ENCODE measurements around the gene ATG12.
"Not testable (repeated sequence)": the region's sequence is repeated elsewhere in the genome, so short reads cannot be mapped to it uniquely, and the experiment has no call there.

The ATG12 gene

GRCh38 chr5:115842952-115843351 is 1.6 kb upstream of the ATG12 start:
- DNase-seq (ENCODE audit: low spot score), result no peak

- peak; percentile 26 for DNase-seq (ENCODE audit: low spot score)
These were observed 947 bp upstream of the ATG12 start for GRCh38 chr5:115842089-115842935.

DNA sequence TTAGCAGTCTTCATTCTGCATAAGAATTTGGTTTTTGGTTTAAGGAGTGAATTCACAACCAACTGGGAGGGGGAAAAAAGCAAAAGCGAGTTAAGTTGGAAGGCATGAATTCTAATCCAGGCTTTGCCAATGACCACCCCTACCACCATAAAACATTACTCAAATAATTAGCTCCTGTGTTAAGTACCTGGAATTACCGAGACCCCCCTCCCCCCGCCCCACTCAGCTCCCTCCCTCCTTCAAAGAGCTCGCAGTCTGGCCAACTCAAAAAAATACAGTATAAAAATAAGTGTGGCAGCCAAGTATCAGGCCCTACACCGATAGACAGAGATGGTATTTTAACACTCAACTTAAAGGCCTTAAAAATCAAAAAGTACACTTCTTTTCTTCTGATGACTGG is 492 bp downstream of the ATG12 start:
- no peak for DNase-seq (ENCODE audit: low spot score)

- peak; percentile 72 for DNase-seq (ENCODE audit: low spot score)
These were observed 2.4 kb downstream of the ATG12 start for GRCh38 chr5:115838885-115839518.

DNA sequence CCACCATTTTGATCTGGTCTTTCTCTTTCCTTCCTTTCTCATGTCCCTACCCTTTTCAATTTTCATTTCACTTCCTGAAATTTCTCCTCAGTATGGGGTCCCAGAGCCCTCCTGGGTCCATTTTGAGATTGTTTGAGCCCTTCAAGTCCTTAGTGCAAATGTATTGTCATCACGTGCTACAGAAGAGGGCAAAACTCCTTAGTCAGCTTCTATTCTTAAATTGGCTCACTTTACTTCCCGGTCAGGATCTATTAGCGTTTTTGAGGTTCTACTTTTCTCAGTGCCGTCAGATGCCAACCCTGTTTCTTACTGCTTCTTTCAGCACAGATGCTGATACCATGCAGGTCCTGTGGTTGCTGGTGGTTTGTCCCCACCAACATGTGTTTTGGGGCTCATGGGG is 5.9 kb downstream of the ATG12 start:
- no peak for DNase-seq (ENCODE audit: low spot score)

GRCh38 chr5:115831163-115831768 is 10.1 kb downstream of the ATG12 start:
- peak; percentile 39 for DNase-seq (ENCODE audit: low spot score)

GRCh38 chr5:115829913-115830312 is 11.5 kb downstream of the ATG12 start:
- DNase-seq (ENCODE audit: low spot score), result no peak

DNA sequence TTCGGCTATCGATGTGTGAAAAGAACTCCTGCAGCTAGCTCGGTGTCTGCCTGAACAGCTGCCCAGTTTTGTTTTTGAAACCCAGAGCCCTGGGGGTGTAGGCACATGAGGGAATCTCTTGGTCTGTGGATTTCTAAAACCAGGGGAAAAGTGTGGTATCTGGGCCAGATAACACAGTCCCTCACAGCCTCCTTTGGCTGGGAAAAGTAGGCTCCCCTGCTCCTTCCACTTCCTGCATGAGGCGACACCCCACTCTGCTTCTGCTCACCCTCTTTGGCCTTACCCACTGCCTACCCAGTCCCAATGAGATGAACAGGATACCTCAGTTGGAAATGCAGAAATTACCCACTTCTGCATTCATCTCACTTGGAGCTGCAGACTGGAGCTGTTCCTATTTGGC is 15.4 kb downstream of the ATG12 start:
- DNase-seq (ENCODE audit: low spot score), result no peak

- DNase-seq (ENCODE audit: low spot score), result not testable (repeated sequence)
These were observed 16.4 kb downstream of the ATG12 start for GRCh38 chr5:115824983-115825382.

DNA sequence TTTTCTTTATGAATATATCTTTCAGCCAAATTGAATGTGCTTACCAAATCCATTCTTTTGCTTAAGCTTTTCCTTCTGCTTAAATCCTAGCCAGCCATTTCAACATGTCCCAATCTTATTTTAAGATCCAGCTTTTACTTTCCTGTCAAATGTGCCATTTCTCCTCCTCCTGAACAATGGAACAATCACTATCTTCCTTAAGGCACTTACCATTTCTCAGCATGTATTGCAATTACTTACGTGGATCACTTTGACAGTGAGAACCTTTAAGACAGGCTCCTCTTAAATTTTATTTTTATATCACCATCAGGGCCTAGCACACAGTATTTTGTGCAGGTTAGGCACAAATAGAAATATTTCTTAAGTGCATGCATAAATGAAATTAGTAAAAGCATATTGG is 20.5 kb downstream of the ATG12 start:
- no peak for DNase-seq (ENCODE audit: low spot score)

DNA sequence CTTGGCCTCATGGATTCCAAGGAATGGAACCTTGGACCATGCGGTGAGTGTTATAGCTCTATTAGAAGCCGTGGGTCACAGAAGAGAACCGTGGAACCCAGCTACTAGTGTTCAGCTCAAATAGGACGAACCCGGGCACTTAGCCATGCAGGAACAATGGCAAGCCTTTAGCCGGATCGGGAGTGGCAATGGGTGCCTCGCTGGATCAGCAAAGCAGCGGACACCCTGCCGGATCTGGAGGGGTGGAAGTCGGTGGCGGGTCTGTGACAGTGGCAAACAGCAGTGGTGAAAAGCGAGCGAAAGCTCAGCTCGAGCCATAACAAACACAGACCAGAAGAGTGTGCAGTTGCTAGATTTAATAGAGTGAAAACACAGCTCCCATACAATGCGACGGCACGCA is 22.5 kb downstream of the ATG12 start:
- no peak for DNase-seq (ENCODE audit: low spot score)

DNA sequence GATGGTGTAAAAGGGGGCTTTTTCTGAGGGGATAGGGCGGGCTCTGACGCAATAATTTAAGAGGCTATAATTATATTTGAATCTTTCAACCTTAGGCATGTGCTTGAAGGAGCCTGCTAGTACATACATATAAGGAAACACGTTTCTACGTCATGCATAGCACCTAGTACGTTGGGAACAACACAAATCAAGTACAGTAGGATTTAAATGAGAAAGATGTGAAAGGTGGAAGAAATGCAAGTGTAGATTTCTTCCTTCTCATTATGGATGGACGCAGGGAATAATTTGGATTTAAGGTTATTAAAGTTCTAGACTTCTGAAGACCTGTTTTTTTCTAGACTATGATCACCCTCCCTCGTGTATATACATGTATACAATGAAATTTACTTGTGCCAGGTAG is 24.0 kb downstream of the ATG12 start:
- no peak for DNase-seq (ENCODE audit: low spot score)

DNA sequence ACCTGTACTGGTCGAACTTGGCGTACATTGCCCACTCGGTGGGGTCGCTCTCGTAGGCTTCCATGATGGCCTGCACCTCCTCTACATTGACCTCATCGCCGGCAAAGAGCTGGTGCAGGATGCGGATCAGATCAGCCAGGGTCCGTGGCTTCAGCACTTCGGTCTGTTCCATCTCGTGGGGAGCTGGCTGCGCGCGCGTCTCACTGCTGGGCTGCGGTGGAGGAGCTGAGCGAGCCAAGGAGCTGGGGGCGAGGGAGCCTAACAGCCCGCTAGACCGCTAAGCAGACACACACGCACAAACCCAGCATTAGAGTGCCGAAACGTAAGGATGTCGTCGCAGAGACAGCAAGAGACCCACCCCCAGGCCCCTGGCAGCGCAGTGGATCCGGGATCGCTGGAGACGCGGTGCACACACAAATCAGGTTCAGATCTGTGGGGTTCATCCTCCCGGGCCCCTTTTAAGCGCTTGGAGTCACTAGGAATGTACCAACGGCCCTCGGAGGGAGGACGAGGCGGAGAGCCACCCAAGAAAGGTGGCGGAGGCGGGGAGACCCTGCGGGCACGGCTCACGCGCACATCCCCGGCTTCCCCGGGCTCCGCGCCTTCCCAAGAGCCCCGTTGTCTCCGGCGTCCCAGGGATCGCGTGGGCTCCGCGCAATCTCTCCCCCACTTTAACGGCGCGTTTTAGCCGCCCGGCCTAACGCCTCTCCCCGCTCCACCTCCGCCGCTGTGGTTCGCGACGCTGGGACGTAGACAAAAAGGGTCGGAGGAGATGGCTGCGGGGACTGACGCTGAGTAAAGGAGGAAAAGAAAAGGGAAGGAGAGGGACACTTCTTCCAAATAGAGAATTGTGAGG is 24.9 kb downstream of the ATG12 start, which contains the start of gene CDO1:
CDO1 (minus strand) TSS at position 434 of the 856 bp plus-strand sequence; CDS start at position 172, 262 bp downstream.
- DNase-seq (ENCODE audit: low spot score), result no peak

DNA sequence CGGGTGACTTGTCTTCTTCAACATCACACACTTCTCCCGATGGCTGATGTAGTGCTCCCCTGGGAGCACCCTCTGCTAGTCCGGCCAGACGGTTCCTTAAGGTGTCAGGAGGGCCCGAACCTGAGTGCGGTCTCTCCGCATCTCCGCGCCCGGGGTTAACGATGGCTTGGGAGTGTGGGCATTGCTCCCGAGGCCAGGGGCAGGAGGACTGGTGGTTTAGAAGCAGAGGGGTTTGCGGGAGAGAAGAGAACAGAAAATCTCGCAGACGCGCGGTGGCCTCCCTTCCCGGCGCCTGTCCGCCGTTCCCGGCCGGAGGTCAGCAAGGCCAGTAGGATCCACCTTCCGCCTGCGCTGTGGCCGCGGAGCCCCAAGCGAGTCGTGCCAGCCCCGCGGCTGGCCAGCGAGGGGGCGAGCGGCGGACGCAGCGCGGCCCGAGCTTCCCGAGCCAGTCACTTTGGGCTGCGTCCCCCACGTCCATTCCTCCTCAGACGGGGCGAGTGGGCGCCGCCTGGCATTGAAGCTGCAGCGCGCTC is 25.6 kb downstream of the ATG12 start:
- DNase-seq (ENCODE audit: low spot score), result no peak

GRCh38 chr5:115815006-115815692 is 26.2 kb downstream of the ATG12 start:
- no peak for DNase-seq (ENCODE audit: low spot score)

DNA sequence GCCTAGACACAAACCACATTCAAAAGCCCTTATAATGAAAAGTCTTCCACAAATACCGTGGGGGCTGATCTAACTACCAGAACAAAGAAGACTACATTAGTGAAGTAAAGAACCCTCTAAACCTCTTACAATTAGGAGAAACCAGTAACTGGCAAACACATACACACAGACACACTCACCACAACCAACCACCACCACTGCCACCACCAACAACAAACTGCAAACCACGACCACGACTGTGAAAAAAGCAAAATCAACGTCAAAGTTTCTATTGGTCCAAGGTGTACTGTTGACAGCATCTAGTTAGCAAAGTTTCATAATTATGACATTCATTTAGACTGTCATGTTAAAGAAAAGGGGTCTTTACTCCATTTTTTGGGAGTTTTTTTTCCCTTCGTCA is 27.6 kb downstream of the ATG12 start:
- peak; percentile 15 for DNase-seq (ENCODE audit: low spot score)

GRCh38 chr5:115812372-115812771 is 29.0 kb downstream of the ATG12 start:
- DNase-seq (ENCODE audit: low spot score), result no peak

- DNase-seq (ENCODE audit: low spot score), result no peak
These were observed 30.0 kb downstream of the ATG12 start for GRCh38 chr5:115811406-115811805.

GRCh38 chr5:115810761-115811160 is 30.6 kb downstream of the ATG12 start:
- DNase-seq (ENCODE audit: low spot score), result no peak

DNA sequence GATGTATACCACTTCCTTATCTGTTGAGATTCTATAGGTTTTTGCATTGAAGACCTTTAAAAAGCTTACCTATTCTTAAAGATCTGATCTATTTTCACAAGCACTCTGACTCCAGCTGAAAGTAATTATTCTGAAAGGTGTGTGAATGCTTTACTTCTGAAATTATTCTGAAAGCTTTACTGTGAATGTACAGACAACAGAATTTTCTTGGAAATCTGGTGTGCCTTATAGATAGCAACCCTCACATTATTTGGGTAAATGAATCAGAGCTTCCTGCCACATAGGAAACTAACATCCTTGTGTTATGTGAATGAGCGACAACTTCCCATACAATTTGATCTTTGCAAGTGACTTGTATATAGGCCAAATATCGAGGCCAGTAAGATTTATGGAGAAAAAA is 31.4 kb downstream of the ATG12 start:
- DNase-seq (ENCODE audit: low spot score), result peak; percentile 32

- not testable (repeated sequence) for DNase-seq (ENCODE audit: low spot score)
These were observed 33.3 kb downstream of the ATG12 start for GRCh38 chr5:115808066-115808465.

Data from activated CD4-positive, alpha-beta T cell treated with anti-CD3 and anti-CD28 coated beads, Interleukin-2, Interleukin-4, amounts not matched to agents 100 ng/mL and 50 ng/mL, durations not matched to agents 16 hours and 8 hours (primary cell).